ENCODE data around the gene F2.
"Not testable (repeated sequence)": the region's sequence is repeated elsewhere in the genome, so short reads cannot be mapped to it uniquely, and the experiment has no call there.

The F2 gene

GRCh38 chr11:46719048-46719542 is at the start of gene F2:
F2 (plus strand) TSS chr11:46719213; CDS start chr11:46719236, 23 bp downstream.
- Histone ChIP-seq H3K27ac (no peak within 1 kb of the TSS), H3K4me3 (no peak within 1 kb of the TSS)
- TF ChIP-seq CTCF (IDR thresholded peaks at IDR 0.05), result no peak
- no peak for DNase-seq (ENCODE audit: low spot score)

GRCh38 chr11:46669711-46670139 is 49.3 kb upstream of the F2 start:
- no peak for DNase-seq (ENCODE audit: low spot score)
- no peak for TF ChIP-seq CTCF (IDR thresholded peaks at IDR 0.05)
- Histone ChIP-seq H3K4me3 (no peak overlapping the region), H3K27ac (no peak overlapping the region)

GRCh38 chr11:46670521-46670920 is 48.5 kb upstream of the F2 start:
- peak overlapping the region in 1 of 2 donors; percentile 51 for H3K27ac ChIP-seq
- H3K4me3 ChIP-seq; DNase-seq (ENCODE audit: low spot score): not testable (repeated sequence)

GRCh38 chr11:46671958-46672315 is 47.1 kb upstream of the F2 start:
- no peak for DNase-seq (ENCODE audit: low spot score)
- peak overlapping the region in 1 of 2 donors; percentile 86 for H3K27ac ChIP-seq
- no peak for TF ChIP-seq CTCF (IDR thresholded peaks at IDR 0.05)
- no peak overlapping the region for H3K4me3 ChIP-seq

DNA sequence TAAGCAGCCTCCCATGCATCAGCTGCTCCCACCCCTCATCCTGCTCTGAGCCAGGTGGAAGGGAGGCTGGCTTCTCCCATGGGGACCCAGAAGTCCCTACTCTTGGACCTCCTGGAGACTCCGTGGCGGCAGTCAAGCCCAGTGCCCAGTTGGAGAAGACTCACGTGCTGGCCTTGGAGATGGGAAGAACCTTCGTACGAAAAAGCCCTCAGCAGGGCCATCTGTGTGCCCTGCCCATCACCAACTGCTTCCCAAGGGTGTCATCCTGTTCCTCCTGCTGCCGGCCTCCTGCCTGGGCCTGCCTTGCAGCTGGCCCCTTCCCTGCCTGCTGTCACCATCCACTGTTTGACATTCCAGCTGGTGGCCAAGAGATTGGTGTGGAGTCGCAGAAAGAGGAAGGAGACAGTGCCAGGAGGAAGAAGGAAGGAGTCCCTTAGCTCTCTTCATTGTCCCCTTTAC is 46.6 kb upstream of the F2 start:
- no peak for DNase-seq (ENCODE audit: low spot score)
- peak overlapping the region in 1 of 2 donors; percentile 86 for H3K27ac ChIP-seq

DNA sequence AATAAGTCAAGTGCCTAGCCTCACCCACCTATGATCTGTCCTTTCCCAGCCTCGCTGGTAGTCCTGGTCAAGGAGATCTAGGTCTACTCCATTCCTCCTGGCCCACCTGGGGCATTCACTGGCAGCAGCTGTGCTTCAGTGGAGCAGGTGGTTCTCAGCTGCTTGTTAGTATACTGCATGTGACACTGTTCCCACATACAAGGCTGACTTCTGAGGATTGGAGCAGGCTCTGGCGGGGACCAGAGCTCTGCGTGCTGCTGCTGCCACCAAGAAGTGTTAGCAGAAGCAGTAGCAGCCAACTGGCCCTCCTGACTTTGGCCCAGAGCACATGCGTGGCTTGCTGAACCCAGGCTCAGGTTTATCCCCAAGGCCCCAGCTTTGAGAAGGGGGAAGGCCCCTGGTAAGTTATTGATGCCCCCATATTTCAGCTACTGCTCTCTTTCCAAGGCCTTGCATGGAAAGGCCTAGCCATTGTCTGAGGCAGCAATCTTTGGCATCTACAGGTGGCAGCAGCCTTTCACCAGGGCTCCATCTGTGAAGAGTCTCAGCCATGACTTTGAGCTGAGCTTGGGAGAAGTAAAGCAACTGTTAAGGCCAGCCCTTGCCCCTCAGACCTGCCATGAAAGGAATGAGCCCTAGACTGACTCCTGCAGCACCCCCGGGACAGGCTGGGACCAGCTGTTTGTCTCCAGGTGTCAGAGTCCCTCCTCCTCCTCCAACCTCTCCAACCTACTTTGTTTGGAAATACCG is 45.1 kb upstream of the F2 start:
- H3K27ac ChIP-seq, result peak overlapping the region in 1 of 2 donors; percentile 86
- DNase-seq (ENCODE audit: low spot score), result no peak
- TF ChIP-seq CTCF (IDR thresholded peaks at IDR 0.05), result no peak

More for the DNA sequence above, 46.6 kb upstream of the F2 start:
- no peak overlapping the region for H3K4me3 ChIP-seq
- no peak for TF ChIP-seq CTCF (IDR thresholded peaks at IDR 0.05)

DNA sequence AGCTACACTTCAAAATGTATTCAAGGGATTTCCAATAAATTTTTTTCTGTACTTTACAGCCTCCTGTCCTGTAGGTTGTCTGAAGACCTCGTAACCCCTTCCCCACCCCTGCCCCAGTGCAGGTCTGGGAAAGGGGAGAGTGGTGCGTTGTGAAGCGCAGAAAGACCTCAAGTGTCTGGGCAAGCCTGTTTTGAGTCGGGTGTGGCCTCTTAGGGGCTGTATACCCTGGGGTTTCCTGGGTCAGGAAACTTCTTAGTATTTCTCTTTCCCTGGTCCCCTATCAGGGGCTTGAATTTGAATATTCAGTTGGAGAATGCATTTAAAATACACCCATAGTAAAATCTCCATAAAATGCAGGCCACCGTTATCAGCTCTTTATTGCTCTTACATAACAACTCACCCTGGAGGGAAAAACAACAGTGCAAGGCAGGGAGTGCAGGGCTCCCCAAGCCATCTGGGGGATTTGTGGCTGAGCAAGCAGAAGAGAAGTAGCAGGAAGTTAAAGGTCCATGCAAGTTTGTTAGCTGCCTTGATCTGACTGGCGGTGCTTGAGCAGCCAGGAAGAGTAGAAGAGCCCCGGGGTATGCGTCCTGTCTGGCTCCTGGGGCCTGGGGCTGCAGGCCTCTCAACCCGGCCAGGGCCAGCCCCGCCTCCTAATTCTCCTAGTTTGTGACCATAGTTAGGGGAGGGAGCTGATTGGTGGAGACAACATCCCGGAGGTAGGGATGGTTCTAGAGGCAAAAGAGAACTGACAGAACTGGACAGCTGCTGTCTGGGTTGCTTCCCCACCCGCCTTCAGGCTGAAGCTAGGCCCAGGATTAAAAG is 44.3 kb upstream of the F2 start:
- Histone ChIP-seq H3K4me3 (no peak overlapping the region), H3K27ac (peak overlapping the region; percentile 26 to 86)
- no peak for DNase-seq (ENCODE audit: low spot score)
- TF ChIP-seq CTCF (IDR thresholded peaks at IDR 0.05), result no peak

More for the DNA sequence above, 45.1 kb upstream of the F2 start:
- no peak overlapping the region for H3K4me3 ChIP-seq
